HepG2 (cell line): Measurements from ENCODE around the gene C1orf50. TPM values are rescaled to one million over a fixed set of nuclear protein-coding genes. Genes with fewer than 3 reads are reported as not detected.

Source experiments
- ARNT ChIP-seq: fragments of 450-650 bp; IDR thresholded peaks from 2 replicates; pipeline ENCODE4 v1.6.1; 2017
- ATF7 ChIP-seq, 2 experiments: fragments of 450-650 bp in 1 of 2; sonication (generic) in 1 of 2; formaldehyde crosslinking in 1 of 2; IDR thresholded peaks; 2 replicates each; pipeline versions ENCODE4 v1.4.0 to v1.6.1; 2016 to 2020; ENCODE audit warnings: antibody characterized with exemption in 1 of 2, mild to moderate bottlenecking in 1 of 2, missing genetic modification reagents in 1 of 2
- ATRX ChIP-seq: sonication (generic); formaldehyde crosslinking; IDR thresholded peaks from 2 replicates; pipeline ENCODE4 v1.4.0; 2020; ENCODE audit warnings: missing genetic modification reagents, borderline replicate concordance
- DPF2 ChIP-seq: sonication (generic); formaldehyde crosslinking; IDR thresholded peaks from 2 replicates; pipeline ENCODE4 v1.4.0; 2020; ENCODE audit warnings: mild to moderate bottlenecking, low read depth, missing genetic modification reagents, borderline replicate concordance
- DR1 ChIP-seq: sonication (generic); formaldehyde crosslinking; IDR thresholded peaks from 2 replicates; pipeline ENCODE4 v1.8.0; 2021; ENCODE audit warnings: mild to moderate bottlenecking, missing genetic modification reagents, inconsistent platforms
- FOSL2 ChIP-seq: sonication (generic); formaldehyde crosslinking; IDR thresholded peaks from 2 replicates; pipeline ENCODE4 v1.4.0; 2020; ENCODE audit warnings: missing genetic modification reagents
- FOXC1 ChIP-seq: sonication (generic); formaldehyde crosslinking; IDR thresholded peaks from 2 replicates; pipeline ENCODE4 v1.8.0; 2022; ENCODE audit warnings: mild to moderate bottlenecking, missing genetic modification reagents, borderline replicate concordance
- HNRNPL ChIP-seq: fragments of 200-400 bp; formaldehyde crosslinking; IDR thresholded peaks from 2 replicates; pipeline ENCODE4 v1.6.1; 2017; ENCODE audit warnings: mild to moderate bottlenecking, low read depth, low read length
- KLF15 ChIP-seq: sonication (generic); formaldehyde crosslinking; IDR thresholded peaks from 2 replicates; pipeline ENCODE4 v1.8.1; 2023; ENCODE audit warnings: borderline replicate concordance, mild to moderate bottlenecking, inconsistent platforms, missing genetic modification reagents, mixed read lengths
- MBD4 ChIP-seq: IDR thresholded peaks from 2 replicates; pipeline ENCODE4 v1.6.1; 2012; ENCODE audit warnings: low read length, inconsistent platforms, borderline replicate concordance
- NFIB ChIP-seq: sonication (generic); formaldehyde crosslinking; IDR thresholded peaks from 2 replicates; pipeline ENCODE4 v1.9.0; 2021; ENCODE audit warnings: missing genetic modification reagents, mild to moderate bottlenecking, borderline replicate concordance
- NR2F1 ChIP-seq, 2 experiments: fragments of 450-650 bp in 1 of 2; formaldehyde crosslinking in 1 of 2; IDR thresholded peaks; 2 replicates each; pipeline versions ENCODE4 v1.5.0 to v1.6.1; 2016 to 2020; ENCODE audit warnings: mild to moderate bottlenecking in 1 of 2, missing compliant biosample characterization in 1 of 2, missing genetic modification reagents in 1 of 2, moderate library complexity in 1 of 2
- PHF20 ChIP-seq: sonication (generic); formaldehyde crosslinking; IDR thresholded peaks from 2 replicates; pipeline ENCODE4 v1.5.0; 2020; ENCODE audit warnings: mild to moderate bottlenecking, missing genetic modification reagents
- PLRG1 ChIP-seq: fragments of 450-650 bp; conservative IDR thresholded peaks from 2 replicates; pipeline ENCODE4 v1.6.1; 2016
- SOX5 ChIP-seq: IDR thresholded peaks from 2 replicates; pipeline ENCODE4 v1.6.1; 2016; ENCODE audit warnings: borderline replicate concordance
- SRF ChIP-seq: IDR thresholded peaks from 2 replicates; pipeline ENCODE4 v1.6.1; 2011; ENCODE audit warnings: mild to moderate bottlenecking, low read depth, low read length, moderate library complexity
- TEAD2 ChIP-seq: sonication (generic); formaldehyde crosslinking; IDR thresholded peaks from 2 replicates; pipeline ENCODE4 v1.9.0; 2021; ENCODE audit warnings: missing genetic modification reagents
- ZBTB7B ChIP-seq: sonication (generic); formaldehyde crosslinking; IDR thresholded peaks from 2 replicates; pipeline ENCODE4 v1.4.0; 2020; ENCODE audit warnings: missing genetic modification reagents
- ZFP36L2 ChIP-seq: sonication (generic); formaldehyde crosslinking; IDR thresholded peaks from 2 replicates; pipeline ENCODE4 v1.4.0; 2020; ENCODE audit warnings: missing genetic modification reagents
- ZFP82 ChIP-seq: sonication (generic); formaldehyde crosslinking; IDR thresholded peaks from 2 replicates; pipeline ENCODE4 v1.5.1; 2020; ENCODE audit warnings: mild to moderate bottlenecking, missing genetic modification reagents, borderline replicate concordance
- ZMYM4 ChIP-seq: sonication (generic); formaldehyde crosslinking; IDR thresholded peaks from 2 replicates; pipeline ENCODE4 v1.8.1; 2023; ENCODE audit warnings: mild to moderate bottlenecking, missing genetic modification reagents
- ZNF121 ChIP-seq: sonication (generic); formaldehyde crosslinking; IDR thresholded peaks from 2 replicates; pipeline ENCODE4 v1.5.0; 2020; ENCODE audit warnings: mild to moderate bottlenecking, missing genetic modification reagents
- ZNF263 ChIP-seq: sonication (generic); formaldehyde crosslinking; IDR thresholded peaks from 2 replicates; pipeline ENCODE4 v1.4.0; 2020; ENCODE audit warnings: missing genetic modification reagents
- ZNF331 ChIP-seq: sonication (generic); formaldehyde crosslinking; IDR thresholded peaks from 2 replicates; pipeline ENCODE4 v1.4.0; 2020; ENCODE audit warnings: missing genetic modification reagents
- ZNF709 ChIP-seq: sonication (generic); formaldehyde crosslinking; IDR thresholded peaks from 2 replicates; pipeline ENCODE4 v1.5.0; 2020; ENCODE audit warnings: mild to moderate bottlenecking, missing genetic modification reagents
- ZNF761 ChIP-seq: sonication (generic); formaldehyde crosslinking; conservative IDR thresholded peaks from 2 replicates; pipeline ENCODE4 v1.4.0; 2020; ENCODE audit warnings: mild to moderate bottlenecking, missing genetic modification reagents
- ZNF891 ChIP-seq: sonication (generic); formaldehyde crosslinking; IDR thresholded peaks from 2 replicates; pipeline ENCODE4 v1.5.0; 2020; ENCODE audit warnings: mild to moderate bottlenecking, missing genetic modification reagents
- polyA plus RNA-seq, 8 experiments: library from polyadenylated mRNA; depleted of rRNA in 3 of 8; stranded (reverse) in 7 of 8; unstranded in 1 of 8; fragments of >200 nt; fragmentation: Illumina TruSeq in 4 of 8; extraction: Trizol in 4 of 8; gene quantifications; 2 replicates each; pipeline versions ENCODE4 v1.2.1 to v1.2.3, GENCODE V29; 2011 to 2016; ENCODE audit warnings: low read depth in 4 of 8, missing spikeins in 1 of 8, mixed read lengths in 1 of 8; ENCODE audit not compliant: insufficient read depth in 1 of 8
- total RNA-seq, 5 experiments: library from RNA; depleted of rRNA; stranded (reverse); fragments of >200 nt; fragmentation: Illumina TruSeq; extraction: Trizol; gene quantifications; 2 replicates each; pipeline ENCODE4 v1.2.3, GENCODE V29; 2016; ENCODE audit warnings: low read depth in 1 of 5
- TF ChIP-seq, protein P1 (sequence below): sonication (generic); formaldehyde crosslinking; IDR thresholded peaks from 2 replicates; pipeline ENCODE4 v1.4.0; 2020; ENCODE audit warnings: mild to moderate bottlenecking, missing genetic modification reagents
- TF ChIP-seq, protein P2 (sequence below): sonication (generic); formaldehyde crosslinking; IDR thresholded peaks from 2 replicates; pipeline ENCODE4 v1.5.1; 2020; ENCODE audit warnings: missing genetic modification reagents, mild to moderate bottlenecking, borderline replicate concordance
- TF ChIP-seq, protein P3 (sequence below): IDR thresholded peaks from 2 replicates; pipeline ENCODE4 v1.6.1; 2012; ENCODE audit warnings: low read depth, low read length, improper control_type of control experiment

C1orf50 gene
- total and polyA plus RNA-seq, 2 of the 13 experiments (the other 11 are each of a cell fraction or from before 2014, with no cell fraction given), result 4.3 to 4.8 TPM

DNA sequence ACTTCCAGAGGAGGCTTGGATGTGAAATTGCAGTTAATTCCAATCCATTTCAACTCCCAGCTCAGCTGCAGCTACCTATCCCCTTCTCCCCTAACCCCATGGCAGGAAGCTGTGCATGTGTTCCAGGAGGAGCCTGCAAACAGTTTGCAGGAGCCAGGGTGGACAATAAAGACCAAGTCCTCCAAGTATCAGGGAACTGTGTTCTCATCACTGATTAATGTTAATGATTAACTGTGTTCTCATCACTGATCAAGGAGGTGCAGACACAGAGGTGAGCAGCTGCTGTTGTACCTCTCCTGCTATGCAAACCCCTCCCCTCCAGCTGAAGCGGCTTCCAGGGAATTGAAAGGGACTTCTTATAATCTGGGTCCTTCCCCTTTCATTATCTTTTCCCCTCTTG, 46.2 kb upstream of the C1orf50 start (continued):
- TF ChIP-seq ZFP82 (CRISPR knock-in tag) (no peak), FOSL2 (CRISPR knock-in tag) (no peak), FOXC1 (CRISPR knock-in tag) (no peak), ZNF121 (CRISPR knock-in tag) (no peak), DR1 (CRISPR knock-in tag) (no peak), ATRX (CRISPR knock-in tag) (no peak), TEAD2 (no peak), NR2F1 (CRISPR knock-in tag; IDR thresholded peaks at IDR 0.05) (no peak), ZMYM4 (CRISPR knock-in tag) (0 out of 2 replicates have a peak, but pooled peaks have one; percentile 40), DPF2 (CRISPR knock-in tag) (no peak), PLRG1 (no peak), ZNF891 (CRISPR knock-in tag) (no peak), MBD4 (no peak), NFIB (CRISPR knock-in tag) (no peak), ZNF709 (CRISPR knock-in tag) (no peak), ZNF331 (CRISPR knock-in tag) (no peak), ATF7 (IDR thresholded peaks at IDR 0.05) (no peak), ATF7 (CRISPR knock-in tag; IDR thresholded peaks at IDR 0.05) (no peak), ZNF263 (CRISPR knock-in tag) (peak; percentile 64), SRF (no peak), ZFP36L2 (CRISPR knock-in tag) (no peak), SOX5 (CRISPR knock-in tag) (peak; percentile 19; the same call in 1 of the 2 replicates), KLF15 (no peak), ZBTB7B (no peak), ARNT (no peak), PHF20 (CRISPR knock-in tag) (no peak), HNRNPL (no peak), ZNF761 (CRISPR knock-in tag) (peak; percentile 77; the same call in 1 of the 2 replicates)
- TF ChIP-seq, protein P1, sequence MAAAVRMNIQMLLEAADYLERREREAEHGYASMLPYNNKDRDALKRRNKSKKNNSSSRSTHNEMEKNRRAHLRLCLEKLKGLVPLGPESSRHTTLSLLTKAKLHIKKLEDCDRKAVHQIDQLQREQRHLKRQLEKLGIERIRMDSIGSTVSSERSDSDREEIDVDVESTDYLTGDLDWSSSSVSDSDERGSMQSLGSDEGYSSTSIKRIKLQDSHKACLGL (CRISPR knock-in tag), result no peak
- TF ChIP-seq, protein P2, sequence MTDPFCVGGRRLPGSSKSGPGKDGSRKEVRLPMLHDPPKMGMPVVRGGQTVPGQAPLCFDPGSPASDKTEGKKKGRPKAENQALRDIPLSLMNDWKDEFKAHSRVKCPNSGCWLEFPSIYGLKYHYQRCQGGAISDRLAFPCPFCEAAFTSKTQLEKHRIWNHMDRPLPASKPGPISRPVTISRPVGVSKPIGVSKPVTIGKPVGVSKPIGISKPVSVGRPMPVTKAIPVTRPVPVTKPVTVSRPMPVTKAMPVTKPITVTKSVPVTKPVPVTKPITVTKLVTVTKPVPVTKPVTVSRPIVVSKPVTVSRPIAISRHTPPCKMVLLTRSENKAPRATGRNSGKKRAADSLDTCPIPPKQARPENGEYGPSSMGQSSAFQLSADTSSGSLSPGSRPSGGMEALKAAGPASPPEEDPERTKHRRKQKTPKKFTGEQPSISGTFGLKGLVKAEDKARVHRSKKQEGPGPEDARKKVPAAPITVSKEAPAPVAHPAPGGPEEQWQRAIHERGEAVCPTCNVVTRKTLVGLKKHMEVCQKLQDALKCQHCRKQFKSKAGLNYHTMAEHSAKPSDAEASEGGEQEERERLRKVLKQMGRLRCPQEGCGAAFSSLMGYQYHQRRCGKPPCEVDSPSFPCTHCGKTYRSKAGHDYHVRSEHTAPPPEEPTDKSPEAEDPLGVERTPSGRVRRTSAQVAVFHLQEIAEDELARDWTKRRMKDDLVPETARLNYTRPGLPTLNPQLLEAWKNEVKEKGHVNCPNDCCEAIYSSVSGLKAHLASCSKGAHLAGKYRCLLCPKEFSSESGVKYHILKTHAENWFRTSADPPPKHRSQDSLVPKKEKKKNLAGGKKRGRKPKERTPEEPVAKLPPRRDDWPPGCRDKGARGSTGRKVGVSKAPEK (CRISPR knock-in tag), result no peak
- TF ChIP-seq, protein P3, sequence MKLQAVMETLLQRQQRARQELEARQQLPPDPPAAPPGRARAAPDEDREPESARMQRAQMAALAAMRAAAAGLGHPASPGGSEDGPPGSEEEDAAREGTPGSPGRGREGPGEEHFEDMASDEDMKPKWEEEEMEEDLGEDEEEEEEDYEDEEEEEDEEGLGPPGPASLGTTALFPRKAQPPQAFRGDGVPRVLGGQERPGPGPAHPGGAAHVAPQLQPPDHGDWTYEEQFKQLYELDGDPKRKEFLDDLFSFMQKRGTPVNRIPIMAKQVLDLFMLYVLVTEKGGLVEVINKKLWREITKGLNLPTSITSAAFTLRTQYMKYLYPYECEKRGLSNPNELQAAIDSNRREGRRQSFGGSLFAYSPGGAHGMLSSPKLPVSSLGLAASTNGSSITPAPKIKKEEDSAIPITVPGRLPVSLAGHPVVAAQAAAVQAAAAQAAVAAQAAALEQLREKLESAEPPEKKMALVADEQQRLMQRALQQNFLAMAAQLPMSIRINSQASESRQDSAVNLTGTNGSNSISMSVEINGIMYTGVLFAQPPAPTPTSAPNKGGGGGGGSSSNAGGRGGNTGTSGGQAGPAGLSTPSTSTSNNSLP, result 0 out of 2 replicates have a peak, but pooled peaks have one; percentile 23
